GM12801 (cell line): ENCODE data around the gene KCNQ1OT1.

Experiments used
- TF ChIP-seq, protein P1 (sequence below): IDR thresholded peaks from one replicate; pipeline ENCODE4 v1.5.1; 2011; ENCODE audit warnings: control low read depth; ENCODE audit not compliant: insufficient read length; ENCODE audit errors: extremely low read depth

KCNQ1OT1 gene

DNA sequence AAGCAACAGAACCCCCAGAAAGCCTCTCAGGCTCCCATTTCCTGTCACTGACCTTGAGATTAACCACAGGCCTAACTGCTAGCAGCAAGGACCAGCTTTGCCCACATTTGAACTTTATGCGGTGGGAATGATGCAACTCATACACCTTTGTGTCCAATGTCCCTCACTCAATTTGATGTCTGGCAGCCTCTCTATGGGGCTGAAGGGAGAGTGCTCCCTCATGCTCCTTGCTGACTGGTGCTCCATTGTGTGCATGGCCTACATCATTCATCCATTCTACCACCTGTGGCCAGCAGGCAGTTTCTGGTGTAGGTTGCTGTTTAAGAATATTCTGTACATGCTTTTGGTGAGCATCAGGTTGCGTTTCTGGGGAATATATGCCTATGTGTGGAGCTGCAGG lies 31.9 kb downstream of the KCNQ1OT1 start:
- TF ChIP-seq, protein P1, sequence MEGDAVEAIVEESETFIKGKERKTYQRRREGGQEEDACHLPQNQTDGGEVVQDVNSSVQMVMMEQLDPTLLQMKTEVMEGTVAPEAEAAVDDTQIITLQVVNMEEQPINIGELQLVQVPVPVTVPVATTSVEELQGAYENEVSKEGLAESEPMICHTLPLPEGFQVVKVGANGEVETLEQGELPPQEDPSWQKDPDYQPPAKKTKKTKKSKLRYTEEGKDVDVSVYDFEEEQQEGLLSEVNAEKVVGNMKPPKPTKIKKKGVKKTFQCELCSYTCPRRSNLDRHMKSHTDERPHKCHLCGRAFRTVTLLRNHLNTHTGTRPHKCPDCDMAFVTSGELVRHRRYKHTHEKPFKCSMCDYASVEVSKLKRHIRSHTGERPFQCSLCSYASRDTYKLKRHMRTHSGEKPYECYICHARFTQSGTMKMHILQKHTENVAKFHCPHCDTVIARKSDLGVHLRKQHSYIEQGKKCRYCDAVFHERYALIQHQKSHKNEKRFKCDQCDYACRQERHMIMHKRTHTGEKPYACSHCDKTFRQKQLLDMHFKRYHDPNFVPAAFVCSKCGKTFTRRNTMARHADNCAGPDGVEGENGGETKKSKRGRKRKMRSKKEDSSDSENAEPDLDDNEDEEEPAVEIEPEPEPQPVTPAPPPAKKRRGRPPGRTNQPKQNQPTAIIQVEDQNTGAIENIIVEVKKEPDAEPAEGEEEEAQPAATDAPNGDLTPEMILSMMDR: no peak

DNA sequence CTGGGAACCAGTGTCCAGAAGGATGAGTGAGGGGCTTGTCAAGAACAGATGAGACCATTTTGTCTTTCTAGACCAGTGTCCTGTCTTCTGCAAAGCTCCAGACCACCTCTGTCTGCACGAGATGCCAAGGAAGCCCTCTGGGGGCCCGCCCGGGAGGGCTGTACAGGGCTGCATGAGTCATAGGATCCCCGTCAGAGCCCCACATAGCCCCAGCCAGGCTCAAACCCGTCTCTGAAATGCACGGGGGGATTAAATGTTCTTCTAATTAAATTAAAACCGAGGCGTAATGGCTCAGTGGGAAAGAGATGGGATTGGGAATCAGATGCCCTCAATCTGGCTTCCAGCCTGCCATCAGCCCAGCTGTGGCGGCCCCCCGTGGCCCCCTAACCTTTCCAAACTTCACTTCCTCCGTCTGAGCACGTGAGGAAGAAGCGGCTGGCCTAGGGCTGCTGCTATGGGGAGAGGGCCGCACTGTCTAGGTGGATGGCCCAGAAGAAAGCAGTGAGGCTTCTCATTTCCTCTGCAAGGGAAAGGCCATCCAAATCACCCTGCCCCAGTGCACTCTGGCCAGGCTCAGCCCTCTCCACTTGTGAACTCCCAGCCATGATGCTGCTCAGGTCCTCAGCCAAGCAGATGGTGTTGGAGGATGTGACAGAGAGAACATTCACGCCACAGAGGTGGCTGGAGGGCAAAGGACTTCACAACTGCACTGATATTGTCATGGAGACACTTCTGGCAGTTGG lies 32.8 kb downstream of the KCNQ1OT1 start:
- TF ChIP-seq, protein P1: no peak

DNA sequence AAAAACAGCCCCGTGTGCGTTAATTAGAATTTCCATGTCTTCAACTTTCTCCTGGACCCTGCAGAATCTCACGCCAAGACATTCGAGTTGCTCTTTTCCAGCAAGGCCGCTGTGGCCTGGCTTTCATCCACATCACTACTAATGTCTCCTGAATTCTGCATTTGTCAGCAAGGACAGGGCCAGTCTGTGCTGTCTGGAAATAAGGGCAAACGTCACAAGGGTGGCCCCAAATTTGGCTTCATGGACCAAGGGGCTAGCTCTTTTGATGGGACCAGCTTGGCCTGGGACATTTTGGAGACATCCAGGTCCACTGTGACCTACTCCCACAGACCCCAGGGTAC lies 33.4 kb downstream of the KCNQ1OT1 start:
- TF ChIP-seq, protein P1: no peak

DNA sequence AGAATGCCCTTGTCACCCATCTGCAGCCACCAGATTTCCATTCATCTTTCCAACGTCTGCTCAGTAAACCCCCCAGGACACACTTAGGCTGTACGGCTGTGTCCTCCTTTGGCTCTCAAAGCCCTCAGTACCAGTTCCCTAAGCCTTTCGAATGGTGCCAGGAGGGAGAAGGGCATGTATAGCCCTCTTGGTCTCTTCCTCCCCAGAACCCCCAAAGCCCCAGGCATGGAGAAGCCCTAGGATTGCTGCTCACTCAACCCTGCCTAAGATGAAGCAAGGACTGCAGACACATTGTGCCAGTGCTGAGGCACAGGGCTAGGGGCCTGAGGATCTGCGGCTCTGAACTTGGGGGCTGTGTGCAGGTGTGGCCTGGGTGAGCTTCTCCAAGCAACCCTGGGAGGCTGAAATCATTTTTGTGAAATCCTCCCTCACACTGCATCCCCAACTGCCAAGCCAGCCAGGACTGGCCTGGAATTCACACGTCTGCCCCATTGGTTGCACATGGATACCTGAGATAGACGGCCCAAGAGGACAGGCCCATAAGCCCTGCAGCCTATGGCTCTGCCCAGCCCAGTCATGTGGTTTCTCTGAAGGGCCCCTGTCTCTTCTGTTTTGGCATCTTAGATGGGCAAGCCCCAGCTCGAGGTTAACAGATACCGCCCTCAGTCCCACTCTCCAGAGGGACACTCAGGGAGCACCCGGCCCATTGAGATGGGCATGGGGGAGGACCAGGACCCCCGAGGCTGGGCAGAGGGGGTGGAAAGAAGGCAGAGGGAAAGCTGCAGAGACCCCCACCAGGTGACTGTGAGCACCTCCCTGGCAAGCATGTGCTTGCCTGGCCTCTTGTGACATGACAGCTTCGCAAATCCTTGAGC lies 34.0 kb downstream of the KCNQ1OT1 start:
- TF ChIP-seq, protein P1: no peak

DNA sequence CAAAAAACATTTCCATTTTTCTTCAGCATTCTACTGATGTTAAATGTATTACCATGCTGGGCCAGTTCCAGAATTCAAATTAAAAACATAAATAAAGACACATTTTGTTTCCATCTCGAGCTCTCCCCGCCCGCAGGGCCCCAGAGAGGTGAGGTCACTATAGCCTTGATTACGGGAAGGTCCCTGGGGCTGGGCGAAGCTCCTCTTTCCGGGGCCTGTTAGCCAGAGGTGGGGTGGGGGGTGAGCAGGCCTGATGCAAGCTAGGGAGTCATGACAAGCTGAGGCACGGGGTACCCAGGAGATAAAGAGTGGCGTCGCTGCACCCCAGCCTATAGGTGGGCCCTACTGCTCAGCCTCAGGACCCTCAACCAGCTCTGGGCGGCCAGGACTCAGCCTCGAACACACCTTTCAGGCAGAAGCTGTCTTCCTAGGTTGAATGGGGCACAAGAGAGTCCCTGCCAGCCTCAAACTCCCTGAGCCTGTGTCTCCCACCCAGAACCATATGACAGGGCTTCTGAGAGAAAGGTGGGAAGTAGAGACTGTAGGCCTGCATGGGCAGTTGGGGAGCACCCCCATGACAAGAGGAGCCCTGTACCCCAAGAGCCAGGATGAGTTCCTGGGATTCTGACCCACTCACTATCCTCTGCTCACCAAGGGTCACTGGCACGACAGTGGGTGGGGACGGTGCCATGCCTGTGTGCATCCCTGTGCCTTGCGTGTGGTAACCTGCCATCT lies 34.8 kb downstream of the KCNQ1OT1 start:
- TF ChIP-seq, protein P1: no peak

DNA sequence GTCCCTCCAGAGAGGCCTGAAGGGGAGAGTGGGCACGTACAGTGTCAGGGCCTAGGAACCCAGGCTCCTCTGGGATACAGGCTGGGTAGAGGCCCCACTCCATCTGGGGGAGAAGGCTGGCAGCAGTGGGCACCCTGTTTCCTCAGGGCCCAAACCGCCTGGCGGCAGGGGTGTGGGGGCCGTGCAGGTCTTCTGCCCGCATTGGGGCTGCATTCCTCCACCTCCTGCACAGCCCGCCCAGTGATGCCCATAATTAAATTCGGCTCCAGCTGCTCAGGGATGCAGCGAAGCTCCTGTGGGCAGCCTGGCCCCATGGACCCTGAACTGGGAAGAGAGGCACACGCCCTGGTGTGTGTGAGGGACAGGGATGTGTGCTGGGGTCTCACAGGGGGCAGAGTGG lies 35.4 kb downstream of the KCNQ1OT1 start:
- TF ChIP-seq, protein P1: no peak

DNA sequence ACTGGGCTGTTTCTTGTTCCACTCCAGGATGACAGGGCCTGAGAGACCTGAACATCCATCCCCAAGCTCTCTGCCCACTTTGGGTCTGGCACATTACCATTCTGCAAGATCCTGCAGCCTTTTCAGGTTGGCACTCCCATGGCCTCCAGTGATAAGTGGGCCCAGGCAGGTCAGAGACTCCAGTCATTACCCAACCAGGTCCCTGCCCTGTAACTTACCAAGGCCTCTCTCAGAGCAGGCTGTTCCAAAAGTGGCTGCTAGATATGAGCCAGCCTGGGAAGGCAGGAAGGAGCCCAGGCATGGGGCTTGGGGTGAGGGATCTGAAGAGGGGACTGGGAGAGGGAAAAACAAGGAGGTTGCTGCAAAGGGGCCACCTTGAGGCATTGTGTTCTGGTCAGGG lies 35.9 kb downstream of the KCNQ1OT1 start:
- TF ChIP-seq, protein P1: no peak
